ENCODE measurements around the gene RSRC1.

RSRC1 gene

DNA sequence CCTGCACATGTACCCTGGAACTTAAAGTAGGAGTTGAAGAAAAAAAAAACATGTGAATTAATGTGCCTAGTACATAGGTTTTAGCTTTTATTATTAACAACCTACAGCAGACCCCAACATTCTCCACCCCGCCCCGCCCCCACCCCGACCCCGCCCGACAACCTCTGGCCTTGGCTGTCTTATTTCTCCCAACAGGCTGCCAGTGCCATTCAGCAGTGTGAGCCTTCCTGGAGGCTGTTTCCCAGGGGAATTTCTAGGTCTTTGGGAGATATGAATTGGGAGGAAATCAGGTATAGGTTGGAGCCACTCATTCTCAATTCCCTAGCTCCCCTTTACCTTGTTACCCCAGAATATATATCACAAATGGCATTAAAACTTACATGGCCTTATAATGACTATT lies 452.8 kb downstream of the RSRC1 start:
- Histone ChIP-seq H3K4me3 (no peak overlapping the region), H3K27ac (no peak overlapping the region)
- TF ChIP-seq, protein P1, sequence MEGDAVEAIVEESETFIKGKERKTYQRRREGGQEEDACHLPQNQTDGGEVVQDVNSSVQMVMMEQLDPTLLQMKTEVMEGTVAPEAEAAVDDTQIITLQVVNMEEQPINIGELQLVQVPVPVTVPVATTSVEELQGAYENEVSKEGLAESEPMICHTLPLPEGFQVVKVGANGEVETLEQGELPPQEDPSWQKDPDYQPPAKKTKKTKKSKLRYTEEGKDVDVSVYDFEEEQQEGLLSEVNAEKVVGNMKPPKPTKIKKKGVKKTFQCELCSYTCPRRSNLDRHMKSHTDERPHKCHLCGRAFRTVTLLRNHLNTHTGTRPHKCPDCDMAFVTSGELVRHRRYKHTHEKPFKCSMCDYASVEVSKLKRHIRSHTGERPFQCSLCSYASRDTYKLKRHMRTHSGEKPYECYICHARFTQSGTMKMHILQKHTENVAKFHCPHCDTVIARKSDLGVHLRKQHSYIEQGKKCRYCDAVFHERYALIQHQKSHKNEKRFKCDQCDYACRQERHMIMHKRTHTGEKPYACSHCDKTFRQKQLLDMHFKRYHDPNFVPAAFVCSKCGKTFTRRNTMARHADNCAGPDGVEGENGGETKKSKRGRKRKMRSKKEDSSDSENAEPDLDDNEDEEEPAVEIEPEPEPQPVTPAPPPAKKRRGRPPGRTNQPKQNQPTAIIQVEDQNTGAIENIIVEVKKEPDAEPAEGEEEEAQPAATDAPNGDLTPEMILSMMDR (IDR thresholded peaks at IDR 0.05), result no peak
- DNase-seq (ENCODE audit: low spot score), result no peak

DNA sequence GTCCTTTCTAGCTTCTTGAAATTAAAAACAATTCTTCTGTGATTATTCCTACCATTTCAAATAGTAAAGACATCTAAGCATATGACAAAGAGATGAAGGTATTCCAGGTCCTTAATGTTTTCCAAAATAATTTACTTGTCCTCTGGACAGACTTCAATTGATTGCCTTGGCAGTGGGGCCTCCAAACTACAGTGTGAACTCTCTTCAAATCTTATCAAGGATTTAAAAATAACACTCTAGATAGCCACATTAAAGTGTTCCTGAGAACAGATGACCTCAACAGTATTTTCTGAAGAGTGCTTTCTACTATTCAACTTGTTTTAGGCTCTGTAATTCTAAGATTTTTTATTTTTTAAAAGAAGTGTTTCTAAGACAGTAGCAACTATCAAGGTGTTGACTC lies 453.2 kb downstream of the RSRC1 start:
- TF ChIP-seq, protein P1 (IDR thresholded peaks at IDR 0.05), result no peak
- no peak overlapping the region for H3K4me3 ChIP-seq
- DNase-seq (ENCODE audit: low spot score), result no peak
- no peak overlapping the region for H3K27ac ChIP-seq

DNA sequence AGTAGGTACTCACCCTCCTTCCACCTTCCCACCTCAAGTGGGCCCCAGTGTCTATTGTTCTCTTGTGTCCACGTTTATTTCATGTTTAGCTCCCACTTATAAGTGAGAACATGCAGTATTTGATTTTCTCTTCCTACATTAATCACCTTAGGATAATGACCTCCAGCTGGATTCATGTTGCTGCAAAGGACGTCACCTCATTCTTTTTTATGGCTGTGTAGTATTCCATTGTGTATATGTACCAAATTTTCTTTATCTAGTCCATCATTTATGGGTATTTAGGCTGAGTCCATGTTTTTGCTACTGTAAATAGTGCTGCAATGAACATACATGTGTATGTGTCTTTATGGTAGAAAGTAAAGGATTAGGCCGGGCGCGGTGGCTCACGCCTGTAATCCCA lies 455.2 kb downstream of the RSRC1 start:
- no peak overlapping the region for H3K27ac ChIP-seq
- TF ChIP-seq, protein P1 (IDR thresholded peaks at IDR 0.05), result no peak
- H3K4me3 ChIP-seq, result no peak overlapping the region
- DNase-seq (ENCODE audit: low spot score), result no peak

DNA sequence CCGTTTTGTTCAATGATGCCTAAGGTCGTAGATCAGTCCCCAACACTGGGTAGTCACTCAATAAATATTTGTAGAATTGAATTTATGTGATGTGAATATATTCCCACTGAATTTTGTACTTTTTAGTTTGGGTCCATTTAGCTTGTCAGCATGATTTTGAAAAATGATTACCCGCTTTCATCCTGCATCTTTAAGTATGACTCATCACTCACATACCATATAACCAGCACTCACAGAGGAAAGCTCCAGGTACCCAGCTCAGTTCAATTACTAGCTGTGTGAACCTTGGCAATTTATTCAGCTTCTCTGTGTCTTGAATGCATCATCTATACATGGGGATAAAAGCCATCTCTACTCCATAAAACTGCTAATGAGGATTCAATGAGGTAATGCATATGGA lies 458.9 kb downstream of the RSRC1 start:
- no peak overlapping the region for H3K27ac ChIP-seq

DNA sequence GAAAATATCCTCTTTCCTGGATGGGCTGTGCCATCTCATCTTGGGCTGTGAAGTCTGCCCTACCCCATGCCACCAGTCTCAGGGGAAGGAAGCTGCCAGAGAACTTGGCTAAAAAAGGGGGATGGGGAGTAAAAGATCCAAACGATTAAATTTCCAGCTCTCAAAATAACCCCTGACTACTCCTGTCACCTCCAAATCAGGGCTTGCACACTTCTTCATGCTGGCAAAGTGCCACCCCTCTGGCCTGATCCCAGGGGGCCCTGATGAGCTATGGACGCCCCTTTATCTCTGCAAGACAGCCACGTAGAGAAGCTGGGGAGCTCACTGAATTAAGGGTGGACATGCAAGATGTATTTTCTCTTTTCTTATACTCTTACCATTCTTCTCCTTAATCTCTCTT lies 459.9 kb downstream of the RSRC1 start:
- no peak overlapping the region for H3K4me3 ChIP-seq
- H3K27ac ChIP-seq, result no peak overlapping the region
- no peak for DNase-seq (ENCODE audit: low spot score)
- TF ChIP-seq, protein P1 (IDR thresholded peaks at IDR 0.05), result no peak

More for the DNA sequence above, 458.9 kb downstream of the RSRC1 start:
- H3K4me3 ChIP-seq, result no peak overlapping the region
- no peak for DNase-seq (ENCODE audit: low spot score)
- TF ChIP-seq, protein P1 (IDR thresholded peaks at IDR 0.05), result no peak

DNA sequence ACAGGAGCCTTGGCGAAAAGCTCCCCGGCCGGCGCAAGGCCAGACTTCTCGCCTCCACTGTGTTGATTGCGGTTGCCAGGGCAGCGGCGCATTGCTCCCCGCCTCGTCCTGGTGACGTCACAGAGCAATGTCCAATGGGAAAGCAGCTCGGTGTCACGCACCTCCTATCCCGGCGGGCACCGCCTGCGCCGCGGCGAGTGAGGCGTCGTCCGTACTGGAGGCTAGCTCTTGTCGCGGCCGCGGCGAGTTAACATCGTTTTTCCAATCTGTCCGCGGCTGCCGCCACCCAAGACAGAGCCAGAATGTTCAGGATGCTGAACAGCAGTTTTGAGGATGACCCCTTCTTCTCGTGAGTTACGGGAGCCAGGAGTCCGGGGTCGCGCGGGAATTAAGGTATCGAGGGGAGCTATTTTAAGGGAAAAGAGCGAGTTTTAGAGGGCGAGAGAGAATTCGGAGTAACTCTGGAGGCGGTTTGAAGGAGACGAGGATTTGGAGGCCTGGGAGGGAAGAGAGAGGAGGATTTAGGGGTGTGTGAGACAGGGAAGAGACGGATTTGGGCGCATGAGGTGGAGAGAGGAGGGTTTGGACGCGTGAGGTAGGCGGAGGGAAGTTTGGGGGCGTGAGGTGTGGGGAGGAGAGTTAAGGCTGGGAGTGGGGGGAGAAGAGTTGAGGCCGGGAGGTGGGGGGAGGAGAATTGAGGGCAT lies 461.3 kb downstream of the RSRC1 start, which contains the start of gene MLF1:
Gene MLF1 (plus strand): TSS at position 196 of the 704 bp plus-strand sequence. CDS start 107 bp downstream, at position 303.
- peak within 1 kb of the TSS; percentile 51 to 67 for H3K27ac ChIP-seq
- TF ChIP-seq, protein P1 (IDR thresholded peaks at IDR 0.05), result no peak
- DNase-seq (ENCODE audit: low spot score), result peak; percentile 97
- H3K4me3 ChIP-seq, result peak within 1 kb of the TSS; percentile 71
